ENCODE results near the gene MICU1. TPM values are rescaled to one million over a fixed set of nuclear protein-coding genes. Genes with fewer than 3 reads are reported as not detected.

Gene MICU1
- total RNA-seq, 1 experiment from 2014 or later = 25.5 TPM

DNA sequence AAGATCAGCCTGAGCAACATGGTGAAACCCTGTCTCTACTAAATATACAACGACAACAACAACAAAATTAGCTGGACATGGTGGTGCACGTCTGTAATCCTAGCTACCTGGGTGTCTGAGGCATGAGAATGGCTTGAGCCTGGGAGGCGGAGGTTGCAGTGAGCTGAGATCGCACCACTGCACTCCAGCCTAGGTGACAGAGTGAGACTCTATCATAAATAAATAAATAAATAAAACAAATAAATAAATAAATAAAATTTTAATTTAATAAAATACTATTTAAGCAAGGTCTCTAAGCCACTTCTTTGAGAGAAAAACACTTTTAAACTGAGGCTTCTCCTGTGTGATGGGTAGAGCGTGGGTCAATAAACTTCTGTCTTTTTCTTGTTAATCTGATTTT, 38.3 kb downstream of the MICU1 start:
- Mint-ChIP-seq H3K27me3 (ENCODE audit: insufficient read depth, unreplicated experiment) (no peaks in the 10 kb centered on the region), H3K4me1 (ENCODE audit: insufficient read depth, unreplicated experiment) (no peaks in the 10 kb centered on the region), H3K27ac (ENCODE audit: low read depth, unreplicated experiment) (no peak overlapping the region), H3K9me3 (ENCODE audit: unreplicated experiment) (no peaks in the 10 kb centered on the region), H3K4me3 (ENCODE audit: unreplicated experiment) (no peak overlapping the region), H3K36me3 (ENCODE audit: insufficient read depth, unreplicated experiment) (no peaks in the 10 kb centered on the region)
- BruUV-seq (replicated peaks) = no TSS peak
- TF ChIP-seq CTCF (IDR thresholded peaks at IDR 0.05; ENCODE audit: unreplicated experiment) = no peak
- intact Hi-C loops (cut with micrococcal nuclease) = no loop called here
- ChIA-PET CTCF (no interaction called here), POLR2A (interaction anchor here (0.9 kb wide), 1 partner anchor 37 kb away, joined by 3 read pairs; no protein-coding TSS in a partner anchor)
- no peak for DNase-seq (ENCODE audit: unreplicated experiment)

DNA sequence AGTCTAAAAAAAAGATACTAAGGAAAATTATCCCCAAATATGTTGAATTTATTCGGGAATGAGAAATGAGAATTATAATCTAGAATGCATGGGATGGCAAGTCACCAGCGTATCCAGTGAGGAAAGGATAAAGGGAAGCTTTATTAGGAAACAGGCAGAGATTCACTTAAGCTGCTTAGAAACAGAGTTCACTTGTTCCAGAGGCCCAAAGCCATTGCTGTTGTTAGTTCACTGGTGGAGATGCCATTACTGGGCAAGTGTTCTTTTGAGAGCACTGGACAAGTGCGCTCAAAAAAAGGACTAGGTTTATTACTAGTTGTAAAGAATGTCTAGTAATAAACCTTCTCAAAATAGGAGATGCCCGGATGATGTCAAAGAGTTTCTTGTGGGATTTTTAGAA, 51.2 kb downstream of the MICU1 start:
- no peak for TF ChIP-seq CTCF (IDR thresholded peaks at IDR 0.05; ENCODE audit: unreplicated experiment)
- Mint-ChIP-seq H3K4me3 (ENCODE audit: unreplicated experiment) (no peak overlapping the region), H3K4me1 (ENCODE audit: insufficient read depth, unreplicated experiment) (no peaks in the 10 kb centered on the region), H3K36me3 (ENCODE audit: insufficient read depth, unreplicated experiment) (no peaks in the 10 kb centered on the region), H3K27me3 (ENCODE audit: insufficient read depth, unreplicated experiment) (no peaks in the 10 kb centered on the region), H3K27ac (ENCODE audit: low read depth, unreplicated experiment) (no peak overlapping the region), H3K9me3 (ENCODE audit: unreplicated experiment) (no peaks in the 10 kb centered on the region)
- no TSS peak for BruUV-seq (replicated peaks)
- POLR2A ChIA-PET = no interaction called here
- DNase-seq (ENCODE audit: unreplicated experiment) = no peak
- intact Hi-C loops (cut with micrococcal nuclease) = no loop called here
- CTCF ChIA-PET = no interaction called here

- intact Hi-C loops (cut with micrococcal nuclease) = no loop called here
- DNase-seq (ENCODE audit: unreplicated experiment) = no peak
- no peak for TF ChIP-seq CTCF (IDR thresholded peaks at IDR 0.05; ENCODE audit: unreplicated experiment)
- no TSS peak for BruUV-seq (replicated peaks)
- H3K4me3 Mint-ChIP-seq (ENCODE audit: unreplicated experiment) = no peak overlapping the region
- H3K27ac Mint-ChIP-seq (ENCODE audit: low read depth, unreplicated experiment) = no peak overlapping the region
- H3K27me3 Mint-ChIP-seq (ENCODE audit: insufficient read depth, unreplicated experiment) = no peaks in the 10 kb centered on the region
- CTCF ChIA-PET = no interaction called here
- peaks cover 5% of the 10 kb centered on the region for H3K36me3 Mint-ChIP-seq (ENCODE audit: insufficient read depth, unreplicated experiment)
- no peaks in the 10 kb centered on the region for H3K9me3 Mint-ChIP-seq (ENCODE audit: unreplicated experiment)
- H3K4me1 Mint-ChIP-seq (ENCODE audit: insufficient read depth, unreplicated experiment) = peaks cover 4% of the 10 kb centered on the region
- POLR2A ChIA-PET = no interaction called here
Measured at GRCh38 chr10:72573079-72573478, 52.8 kb downstream of the MICU1 start.

DNA sequence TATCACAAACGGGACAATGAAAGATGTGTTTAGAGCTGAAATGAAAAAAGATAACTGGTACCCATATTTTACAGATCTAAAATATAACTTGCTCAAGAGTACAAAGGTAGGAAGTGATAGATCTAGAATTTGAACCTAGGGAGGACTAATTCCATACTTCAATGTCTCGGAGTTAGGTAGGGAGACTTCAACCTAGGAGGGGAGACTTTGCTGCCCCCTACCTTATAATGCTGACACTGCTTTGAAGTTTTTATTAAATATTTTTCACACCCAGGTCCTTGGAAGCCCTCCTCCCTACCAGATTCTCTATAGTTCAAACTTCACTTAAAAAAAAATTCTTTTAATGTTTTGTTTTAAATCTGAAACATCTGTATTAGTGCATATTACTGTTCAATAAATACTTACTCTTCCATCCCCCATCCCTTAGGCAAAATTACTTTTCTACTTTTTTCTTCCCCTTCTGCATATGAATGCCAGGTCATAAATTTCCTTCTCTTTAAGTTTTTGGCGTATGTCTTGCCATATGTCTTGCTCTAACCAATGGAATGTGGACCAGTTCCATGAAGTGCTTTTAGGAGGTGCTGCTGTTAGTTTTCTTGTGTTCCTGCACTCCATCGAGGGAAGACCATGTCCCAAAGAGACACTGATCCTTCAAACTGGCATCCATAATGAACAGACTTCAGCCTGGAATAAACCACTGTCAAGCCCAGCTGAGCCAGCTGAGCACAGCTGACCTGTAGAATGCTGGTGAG, 57.8 kb downstream of the MICU1 start:
- intact Hi-C loops (cut with micrococcal nuclease) = loop anchor here (2.0 to 5.0 kb wide), 2 partner anchors 124 to 203 kb away; partner anchors contain the start of gene MCU
- no peaks in the 10 kb centered on the region for H3K9me3 Mint-ChIP-seq (ENCODE audit: unreplicated experiment)
- peak; percentile 48 for DNase-seq (ENCODE audit: unreplicated experiment)
- ChIA-PET POLR2A (interaction anchor here (0.6 to 1.9 kb wide), 3 partner anchors 15 to 1148 kb away, joined by 3 to 5 read pairs (median 3); partner anchors contain the start of gene DNAJB12), CTCF (interaction anchor here (0.6 to 1.5 kb wide), 2 partner anchors 204 to 205 kb away, joined by 4 to 5 read pairs; no protein-coding TSS in a partner anchor)
- H3K36me3 Mint-ChIP-seq (ENCODE audit: insufficient read depth, unreplicated experiment) = peaks cover 15% of the 10 kb centered on the region
- H3K27me3 Mint-ChIP-seq (ENCODE audit: insufficient read depth, unreplicated experiment) = no peaks in the 10 kb centered on the region
- no TSS peak for BruUV-seq (replicated peaks)
- H3K4me1 Mint-ChIP-seq (ENCODE audit: insufficient read depth, unreplicated experiment) = peaks cover 6% of the 10 kb centered on the region
- H3K4me3 Mint-ChIP-seq (ENCODE audit: unreplicated experiment) = no peak overlapping the region
- H3K27ac Mint-ChIP-seq (ENCODE audit: low read depth, unreplicated experiment) = no peak overlapping the region
- TF ChIP-seq CTCF (IDR thresholded peaks at IDR 0.05; ENCODE audit: unreplicated experiment) = peak; percentile 9

Measured in MCF 10A (cell line).